GM20431 (cell line): ENCODE data around the gene DDX59.

Experiments used
- in situ Hi-C: fragments of 300-500 bp; cut with MseI, MboI; formaldehyde crosslinking; loops from one replicate; pipeline ENCODE4 v1.15.0; 2020; ENCODE audit warnings: low sequenced_read_pairs; ENCODE audit not compliant: unreplicated experiment

The DDX59 gene

GRCh38 chr1:200669314-200670241 is at the start of gene DDX59:
Gene DDX59 (minus strand): TSS chr1:200669907. CDS start chr1:200666740, 3,167 bp downstream.
- in situ Hi-C loops = no loop called here

- in situ Hi-C loops = no loop called here
Observed at GRCh38 chr1:200714504-200715187, 44.9 kb upstream of the DDX59 start.

GRCh38 chr1:200710166-200710565 is 40.5 kb upstream of the DDX59 start:
- in situ Hi-C loops = no loop called here

- in situ Hi-C loops = no loop called here
Observed at GRCh38 chr1:200708769-200709168, 39.1 kb upstream of the DDX59 start.

GRCh38 chr1:200708161-200708560 is 38.5 kb upstream of the DDX59 start:
- in situ Hi-C loops = no loop called here

GRCh38 chr1:200707116-200707515 is 37.4 kb upstream of the DDX59 start:
- in situ Hi-C loops = no loop called here

GRCh38 chr1:200706111-200706814 is 36.6 kb upstream of the DDX59 start:
- in situ Hi-C loops = no loop called here

- in situ Hi-C loops = no loop called here
Observed at GRCh38 chr1:200704986-200705500, 35.3 kb upstream of the DDX59 start.

- in situ Hi-C loops = no loop called here
Observed at GRCh38 chr1:200699871-200700270, 30.2 kb upstream of the DDX59 start.

- in situ Hi-C loops = no loop called here
Observed at GRCh38 chr1:200694738-200695137, 25.0 kb upstream of the DDX59 start.

GRCh38 chr1:200693327-200693726 is 23.6 kb upstream of the DDX59 start:
- in situ Hi-C loops = no loop called here

- in situ Hi-C loops = no loop called here
Observed at GRCh38 chr1:200692316-200692715, 22.6 kb upstream of the DDX59 start.

- in situ Hi-C loops = no loop called here
Observed at GRCh38 chr1:200686620-200687019, 16.9 kb upstream of the DDX59 start.

GRCh38 chr1:200684015-200684414 is 14.3 kb upstream of the DDX59 start:
- in situ Hi-C loops = no loop called here

GRCh38 chr1:200683298-200683697 is 13.6 kb upstream of the DDX59 start:
- in situ Hi-C loops = no loop called here

GRCh38 chr1:200681231-200681630 is 11.5 kb upstream of the DDX59 start:
- in situ Hi-C loops = no loop called here

GRCh38 chr1:200676829-200677228 is 7.1 kb upstream of the DDX59 start:
- in situ Hi-C loops = no loop called here

GRCh38 chr1:200675588-200675852 is 5.8 kb upstream of the DDX59 start:
- in situ Hi-C loops = no loop called here

GRCh38 chr1:200674838-200675587 is 5.3 kb upstream of the DDX59 start:
- in situ Hi-C loops = no loop called here
